Brain pericyte (primary cell): ENCODE data around the gene CMAS.
"Not testable (repeated sequence)": the region's sequence is repeated elsewhere in the genome, so short reads cannot be mapped to it uniquely, and the experiment has no call there.

Experiments
- DNase-seq: peaks from one replicate; pipeline ENCODE4 v3.0.0-alpha.2; 2012; ENCODE audit warnings: low read depth, low spot score

Gene CMAS

DNA sequence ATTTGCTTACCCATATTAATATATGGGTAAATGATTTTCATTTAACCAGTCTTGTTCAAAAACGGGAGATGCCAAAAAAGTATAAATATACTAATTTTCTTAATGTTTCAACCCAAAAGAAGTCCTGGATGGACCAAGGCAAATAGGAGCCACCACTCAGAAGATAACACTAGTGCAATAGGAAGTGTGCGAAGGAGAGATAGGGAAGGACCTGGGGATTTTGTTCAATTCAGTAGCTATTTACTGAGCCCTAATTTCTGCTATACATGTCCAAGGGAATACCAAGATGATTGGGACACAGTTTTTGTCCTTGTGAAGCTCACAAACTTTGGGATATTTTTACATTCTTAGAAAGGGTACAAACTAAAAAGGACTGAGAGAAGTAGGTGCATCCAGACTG is 1.5 kb downstream of the CMAS start:
- no peak for DNase-seq

DNA sequence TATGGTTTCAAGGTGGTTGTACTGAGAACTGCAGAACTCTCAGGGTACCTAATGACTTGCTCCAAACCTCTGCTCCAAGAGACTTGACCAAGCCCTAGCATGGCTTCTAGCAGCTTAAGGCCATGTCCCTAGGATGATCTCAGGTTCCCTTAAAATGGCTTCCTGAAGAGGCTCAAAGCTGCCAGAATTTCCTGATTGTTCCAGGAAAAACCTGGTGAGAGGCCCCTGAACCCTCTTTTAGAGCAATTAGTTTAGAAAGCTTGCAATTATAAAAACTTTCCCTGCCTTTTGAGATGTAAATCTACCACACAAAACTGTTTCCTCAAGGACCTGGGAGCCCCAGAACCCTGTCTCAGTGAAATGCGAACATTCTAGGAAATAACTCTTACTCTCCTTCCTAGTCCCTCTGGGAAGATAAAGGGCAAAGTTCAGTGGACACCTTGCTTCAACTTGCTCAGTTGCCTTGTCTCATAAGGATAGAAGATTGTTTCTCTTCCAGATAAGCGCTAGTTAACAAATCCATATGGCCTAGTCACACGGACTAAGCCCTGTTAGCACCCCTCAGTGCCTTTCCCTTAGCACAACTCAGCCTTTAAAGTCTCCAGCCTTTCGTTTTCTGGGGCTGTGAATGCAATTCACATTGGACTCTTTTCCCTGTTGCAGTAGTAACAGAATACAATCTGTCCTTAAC is 2.5 kb downstream of the CMAS start:
- no peak for DNase-seq

DNA sequence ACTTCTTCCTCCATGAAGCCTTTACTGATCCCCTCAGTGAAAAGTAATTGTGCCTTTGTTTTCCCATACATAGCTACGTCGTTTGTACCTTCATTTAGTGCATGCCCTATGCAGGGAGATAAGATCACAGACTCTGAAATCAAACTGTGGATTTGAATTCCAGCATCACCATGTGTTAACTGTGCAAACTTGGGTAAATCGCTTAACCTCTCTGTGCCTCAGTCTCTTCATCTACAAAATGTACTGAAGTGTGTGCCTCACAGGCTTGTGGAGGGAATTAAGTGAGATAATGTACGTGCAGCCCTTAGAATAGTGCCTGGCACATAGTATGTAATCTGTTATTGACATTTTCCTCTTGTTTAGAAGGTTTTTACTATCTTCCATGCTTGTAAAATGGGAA is 4.1 kb downstream of the CMAS start:
- no peak for DNase-seq

DNA sequence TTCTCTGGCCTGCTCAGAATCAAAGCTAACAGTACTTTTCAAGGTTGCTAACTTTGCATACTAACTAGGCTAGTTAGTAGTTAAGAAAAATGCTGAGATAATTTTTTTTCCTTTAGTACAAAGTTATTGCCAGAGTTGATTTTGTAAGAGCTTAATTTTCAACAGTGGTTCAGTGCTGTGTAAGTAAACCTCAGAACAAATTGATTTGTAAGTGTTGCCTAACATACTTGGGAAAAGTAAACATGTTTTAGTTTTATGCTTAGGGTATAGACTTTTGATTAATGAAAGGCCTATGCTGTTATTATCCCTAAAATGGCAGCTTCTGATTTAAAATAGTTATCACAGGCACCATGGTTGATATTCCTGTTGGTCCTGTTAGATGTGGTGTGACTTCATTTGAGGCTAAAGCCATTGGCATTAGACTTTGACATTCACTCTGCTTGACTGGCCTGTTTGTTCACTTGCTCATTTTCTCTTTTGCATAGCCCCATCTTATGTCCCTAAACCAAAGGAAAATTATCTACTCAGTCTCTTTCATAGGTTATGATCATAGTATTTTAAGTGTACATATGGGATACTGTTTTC is 5.2 kb downstream of the CMAS start:
- no peak for DNase-seq

DNA sequence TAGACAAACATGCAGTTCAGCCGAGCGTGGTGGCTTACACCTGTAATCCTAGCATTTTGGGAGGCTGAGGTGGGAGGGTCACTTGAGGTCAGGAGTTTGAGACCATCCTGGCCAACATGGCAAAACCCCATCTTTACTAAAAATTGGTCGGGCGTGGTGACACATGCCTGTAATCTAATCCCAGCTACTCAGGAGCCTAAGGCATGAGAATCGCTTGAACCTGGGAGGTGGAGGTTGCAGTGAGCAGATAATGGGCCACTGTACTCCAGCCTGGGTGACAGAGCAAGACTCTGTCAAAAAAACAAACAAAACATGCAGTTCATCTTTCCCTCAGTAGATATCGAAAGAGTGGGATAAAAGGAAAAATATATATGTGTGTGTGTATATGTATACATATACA is 7.0 kb downstream of the CMAS start:
- DNase-seq, result not testable (repeated sequence)

DNA sequence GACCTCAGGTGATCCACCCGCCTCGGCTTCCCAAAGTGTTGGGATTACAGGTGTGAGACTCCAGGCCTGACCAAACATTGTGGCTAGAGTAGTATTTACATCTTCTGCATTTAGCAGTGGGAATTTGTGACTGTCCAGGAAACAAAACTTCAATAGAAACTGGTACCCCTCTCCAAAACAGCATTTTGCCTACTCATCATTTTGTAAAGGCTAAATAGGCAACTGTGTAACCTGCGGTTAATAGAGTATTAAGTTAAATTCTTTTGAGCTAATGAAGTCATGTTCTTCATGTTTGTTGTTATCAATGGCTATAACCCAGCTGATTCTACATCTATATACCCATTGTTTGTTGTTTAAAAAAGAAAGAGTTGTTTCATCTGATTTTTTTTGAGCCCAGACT is 8.1 kb downstream of the CMAS start:
- no peak for DNase-seq

DNA sequence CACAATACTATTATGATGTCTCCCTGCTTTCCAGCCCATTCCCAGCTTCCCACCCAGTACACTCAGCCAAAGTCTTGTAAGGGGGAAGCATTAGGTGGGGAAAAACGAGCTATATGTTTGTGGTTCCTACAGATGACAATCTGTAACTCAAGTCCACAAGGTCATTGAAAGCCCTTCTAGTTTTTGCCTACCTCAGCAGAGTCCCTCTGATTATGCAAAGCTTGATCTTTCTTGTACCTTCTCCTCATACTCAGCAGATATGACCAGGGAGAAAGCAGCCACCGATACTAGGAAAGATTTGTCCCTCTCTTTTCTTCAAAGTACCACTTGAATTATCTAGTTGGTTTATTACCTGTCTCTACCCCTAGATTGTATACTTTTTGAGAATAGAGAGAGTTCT is 10.6 kb downstream of the CMAS start:
- DNase-seq, result no peak

DNA sequence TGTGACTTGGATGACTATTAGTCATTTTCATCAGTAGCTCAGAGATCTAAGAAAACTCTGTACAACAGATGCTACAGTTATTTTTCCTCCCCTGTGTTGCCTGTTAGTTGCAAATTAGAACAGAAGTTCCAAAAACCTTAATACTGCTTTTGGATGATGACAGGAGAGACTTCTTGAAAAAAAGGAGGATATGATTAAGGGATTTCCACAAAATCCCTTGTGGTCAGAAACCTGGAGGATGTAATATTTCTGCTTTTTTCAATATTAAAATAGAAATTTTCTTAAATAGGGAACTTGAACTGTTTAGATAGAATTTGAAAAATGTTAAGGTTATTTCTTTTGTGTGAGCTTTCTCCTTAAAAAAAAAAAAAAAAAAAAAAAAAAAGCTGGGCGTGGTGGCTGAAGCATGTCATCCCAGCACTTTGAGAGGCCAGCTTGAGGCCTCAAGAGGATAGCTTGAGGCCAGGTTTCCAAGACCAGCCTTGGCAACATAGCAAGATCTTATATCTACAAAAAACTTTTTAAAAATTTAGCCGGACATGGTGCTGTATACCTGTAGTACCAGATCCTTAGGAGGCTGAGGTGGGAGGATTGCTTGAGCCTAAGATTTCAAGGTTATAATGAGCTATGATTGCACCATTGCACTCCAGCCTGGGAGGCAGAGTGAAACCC is 14.1 kb downstream of the CMAS start:
- DNase-seq, result no peak

DNA sequence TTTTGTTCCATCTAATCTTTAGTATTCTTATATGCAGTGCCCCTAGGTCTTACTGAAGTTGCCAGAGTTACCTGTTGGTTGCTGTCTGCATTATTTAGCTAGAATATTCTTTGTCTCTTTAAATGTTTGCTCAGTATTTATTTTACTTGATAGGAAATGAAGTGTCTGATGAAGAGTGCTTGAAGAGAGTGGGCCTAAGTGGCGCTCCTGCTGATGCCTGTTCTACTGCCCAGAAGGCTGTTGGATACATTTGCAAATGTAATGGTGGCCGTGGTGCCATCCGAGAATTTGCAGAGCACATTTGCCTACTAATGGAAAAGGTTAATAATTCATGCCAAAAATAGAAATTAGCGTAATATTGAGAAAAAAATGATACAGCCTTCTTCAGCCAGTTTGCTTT is 18.9 kb downstream of the CMAS start:
- DNase-seq, result no peak

DNA sequence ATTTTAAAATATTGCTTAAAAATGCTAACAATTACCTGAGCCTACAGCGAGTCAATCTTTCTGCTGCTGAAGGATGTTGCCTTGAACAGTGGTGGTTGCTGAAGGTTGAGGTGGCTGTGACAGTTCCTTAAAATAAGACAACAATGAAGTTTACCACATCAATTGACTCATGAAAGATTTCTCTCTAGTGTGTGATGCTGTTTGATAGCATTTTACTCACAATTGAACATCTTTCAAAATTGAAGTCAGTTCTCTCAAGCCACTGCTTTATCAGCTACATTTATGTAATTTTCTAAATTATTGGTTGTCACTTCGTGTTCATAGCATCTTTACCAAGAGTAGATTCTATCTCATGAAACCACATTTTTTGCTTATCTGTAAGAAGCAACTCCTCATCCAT is 20.3 kb downstream of the CMAS start:
- DNase-seq, result no peak

DNA sequence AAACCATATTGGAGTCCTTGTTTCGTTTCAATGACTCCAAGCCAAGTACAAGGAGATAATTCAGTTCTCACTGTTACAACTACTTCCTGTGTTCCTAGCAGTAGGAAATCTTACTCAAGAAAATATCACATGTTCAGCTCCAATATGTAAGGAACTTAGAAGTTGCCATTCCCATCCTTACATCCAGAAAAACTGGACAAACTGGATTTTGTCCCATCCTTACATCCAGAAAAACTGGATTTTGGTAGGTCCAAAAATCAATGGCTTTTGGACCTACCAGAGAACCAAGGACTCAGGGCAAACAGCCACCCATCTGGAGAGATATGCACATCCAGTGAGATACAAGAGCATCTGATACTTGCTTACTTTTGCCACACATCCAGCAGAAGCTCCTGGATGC is 23.8 kb downstream of the CMAS start:
- no peak for DNase-seq

DNA sequence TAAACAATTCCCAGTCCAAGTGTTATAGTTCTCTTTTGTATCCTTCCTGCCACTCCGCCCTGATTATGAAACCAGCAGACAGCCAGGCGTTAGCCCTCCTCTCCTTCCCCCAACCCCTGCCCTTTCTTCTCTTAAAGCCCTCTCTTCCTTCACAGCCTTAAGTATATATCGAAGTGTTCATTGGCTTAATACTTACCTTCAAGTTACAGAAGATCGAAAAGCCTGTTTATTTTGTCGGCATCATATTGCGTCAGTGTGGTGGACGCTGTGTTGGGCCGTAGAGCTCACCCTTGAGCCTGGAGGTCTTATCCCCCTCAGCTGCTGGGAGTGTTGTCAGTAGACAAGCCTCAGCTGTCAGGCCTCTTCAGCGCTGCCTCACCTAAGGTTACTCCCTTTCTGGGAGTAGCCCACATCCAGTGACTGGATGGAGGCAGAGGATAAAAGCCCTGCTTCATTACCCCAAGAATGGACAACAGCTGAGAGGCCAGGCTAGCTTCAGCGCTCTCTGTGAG is 36.2 kb downstream of the CMAS start:
- DNase-seq, result no peak

DNA sequence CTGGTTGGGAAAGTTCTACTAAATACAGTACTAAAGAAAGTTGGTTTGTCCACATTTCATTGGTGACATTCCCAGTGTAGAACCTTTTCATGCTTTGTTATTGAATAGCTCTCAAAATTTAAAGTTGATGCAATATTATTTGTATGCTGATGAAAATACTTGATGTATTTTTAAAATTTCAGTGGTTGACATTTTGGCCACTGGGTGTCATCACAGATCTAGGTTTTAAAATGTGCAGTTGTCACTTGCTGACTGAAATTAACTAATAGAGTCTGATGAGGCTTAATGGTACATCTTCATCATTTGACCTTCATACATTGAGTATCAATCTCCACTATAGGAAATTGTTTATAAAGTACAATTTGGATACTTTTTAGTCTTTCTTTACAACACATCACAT is 37.1 kb downstream of the CMAS start:
- no peak for DNase-seq

DNA sequence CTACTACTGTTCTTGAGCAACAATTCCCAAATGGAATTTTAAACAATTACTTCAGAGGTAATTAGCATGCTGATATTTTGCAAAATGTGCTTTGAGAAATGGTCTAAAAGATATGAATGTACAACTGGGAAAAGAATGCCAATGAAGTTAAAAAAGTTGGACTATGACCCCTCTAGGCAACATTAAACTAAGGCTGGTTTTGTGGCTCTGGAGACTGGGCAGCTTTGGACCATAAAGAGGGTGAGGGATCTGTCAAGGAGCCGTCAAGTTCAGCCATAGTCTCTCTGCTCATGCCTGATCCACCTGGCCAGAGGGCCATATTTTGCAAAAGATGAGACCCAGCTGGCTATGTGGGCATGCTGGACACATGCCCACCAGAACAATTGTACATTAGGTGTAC is 38.8 kb downstream of the CMAS start:
- no peak for DNase-seq

DNA sequence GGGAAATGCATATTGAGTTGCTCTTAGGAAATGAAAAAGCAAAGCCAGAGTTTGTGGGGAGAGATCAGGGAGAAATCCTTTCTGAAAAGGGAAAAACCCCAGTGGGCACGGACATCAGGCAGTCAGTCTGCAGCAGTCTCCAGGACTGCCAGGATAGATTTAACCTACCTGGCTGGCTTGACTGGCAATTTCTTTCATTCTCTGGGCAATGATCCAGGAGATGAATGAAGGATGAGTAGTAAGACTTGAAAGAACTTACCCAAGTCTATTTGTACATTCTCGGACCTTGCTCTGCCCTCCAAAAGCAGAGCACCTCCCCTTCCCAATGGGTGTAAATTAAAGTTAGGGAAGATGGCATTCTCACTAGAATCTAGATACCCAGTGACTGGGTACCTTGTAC is 42.9 kb downstream of the CMAS start:
- no peak for DNase-seq

DNA sequence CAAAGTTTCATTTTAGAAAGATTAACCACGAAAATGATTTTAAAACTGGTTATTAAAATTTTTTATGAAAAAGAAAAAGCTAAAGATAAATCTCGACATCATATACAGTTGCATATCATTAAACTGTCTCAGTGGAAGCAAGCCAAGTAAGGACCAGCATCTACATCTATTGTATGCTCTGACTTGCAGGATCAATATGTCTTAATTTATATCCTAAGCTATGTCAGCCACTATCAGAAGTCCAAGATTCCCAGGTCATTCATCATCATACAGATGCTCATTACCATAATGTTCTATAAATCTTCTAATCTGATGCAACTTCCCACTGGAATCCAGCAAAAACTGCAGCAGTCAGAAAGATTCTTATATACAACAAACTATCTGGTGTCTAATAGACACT is 43.5 kb downstream of the CMAS start:
- DNase-seq, result no peak

DNA sequence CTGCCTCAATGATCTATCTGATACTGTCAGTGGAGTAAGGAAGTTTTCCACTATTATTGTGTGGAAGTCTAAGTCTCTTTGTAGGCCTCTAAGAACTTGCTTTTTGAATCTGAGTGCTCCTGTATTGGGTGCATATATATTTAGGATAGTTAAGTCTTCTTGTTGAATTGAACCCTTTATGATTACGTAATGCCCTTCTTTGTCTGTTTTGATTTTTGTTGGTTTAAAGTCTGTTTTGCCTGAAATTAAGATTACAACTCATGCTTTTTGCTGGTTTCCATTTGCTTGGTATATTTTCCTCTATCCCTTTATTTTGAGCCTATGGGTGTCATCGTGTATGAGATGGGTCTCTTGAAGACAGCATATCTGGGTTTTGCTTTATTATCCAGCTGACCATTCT is 53.0 kb downstream of the CMAS start:
- not testable (repeated sequence) for DNase-seq

DNA sequence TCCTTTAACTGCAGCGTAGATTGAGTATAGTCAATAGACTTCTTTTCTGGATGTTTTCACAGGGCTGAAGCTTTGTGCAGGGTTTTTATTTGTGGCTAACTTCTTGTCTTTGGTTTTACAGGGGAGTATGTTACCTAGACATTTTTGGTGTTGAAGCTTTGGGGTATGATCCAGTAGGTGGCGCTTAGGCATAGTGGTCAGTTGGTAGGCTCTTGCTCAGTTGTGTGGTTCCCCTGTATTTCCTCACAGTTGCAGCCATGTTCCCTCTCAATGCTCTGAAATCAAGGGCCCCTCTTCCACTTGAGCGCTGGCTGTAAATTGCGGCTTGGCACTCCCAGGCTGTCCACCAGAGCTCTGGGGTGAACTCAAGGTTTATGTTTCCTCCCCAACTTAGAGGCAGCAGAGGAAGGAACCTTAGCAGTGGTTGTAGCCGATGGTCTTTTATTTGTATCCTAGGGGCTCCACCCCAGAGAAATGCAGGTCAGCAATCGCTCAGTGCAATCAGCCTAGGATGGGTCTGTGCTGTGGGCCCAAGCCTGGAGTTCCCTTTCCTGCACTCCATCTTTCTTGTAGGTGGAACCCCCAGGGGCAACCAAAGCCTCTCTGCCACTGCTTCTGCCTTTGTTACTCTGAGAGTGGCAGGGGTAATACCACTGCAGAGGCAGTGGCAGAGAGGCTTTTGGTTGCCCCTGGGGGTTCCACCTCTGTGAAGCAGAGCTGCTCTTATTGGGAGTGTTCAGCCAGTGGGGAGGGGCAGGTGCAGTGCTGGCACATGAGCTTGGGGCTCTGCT is 55.1 kb downstream of the CMAS start:
- DNase-seq, result no peak

DNA sequence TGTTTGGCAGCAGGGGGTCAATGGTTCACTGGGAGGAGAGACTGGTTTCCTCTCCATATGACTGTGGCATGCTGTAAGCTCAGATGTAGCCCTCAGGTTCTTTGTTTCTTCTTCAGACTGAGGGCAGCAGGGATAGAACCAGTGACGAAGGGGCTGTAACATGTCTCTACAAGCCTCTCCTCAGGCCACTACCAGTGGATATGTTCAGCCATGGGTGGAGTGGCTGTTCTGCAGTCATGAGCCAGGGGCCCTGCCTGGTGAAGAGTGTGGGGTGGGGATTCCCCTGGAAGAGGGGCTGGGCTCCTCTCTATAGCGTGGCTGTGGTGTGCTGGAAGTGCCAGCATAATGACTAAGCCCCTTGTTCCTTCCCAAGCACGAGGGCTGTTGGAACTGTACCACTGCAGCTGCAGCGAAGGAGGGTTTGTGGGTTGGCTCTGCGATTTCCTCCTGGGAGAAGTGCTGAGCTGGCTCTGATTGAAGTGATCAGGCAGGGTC is 55.8 kb downstream of the CMAS start:
- DNase-seq, result peak; percentile 66

DNA sequence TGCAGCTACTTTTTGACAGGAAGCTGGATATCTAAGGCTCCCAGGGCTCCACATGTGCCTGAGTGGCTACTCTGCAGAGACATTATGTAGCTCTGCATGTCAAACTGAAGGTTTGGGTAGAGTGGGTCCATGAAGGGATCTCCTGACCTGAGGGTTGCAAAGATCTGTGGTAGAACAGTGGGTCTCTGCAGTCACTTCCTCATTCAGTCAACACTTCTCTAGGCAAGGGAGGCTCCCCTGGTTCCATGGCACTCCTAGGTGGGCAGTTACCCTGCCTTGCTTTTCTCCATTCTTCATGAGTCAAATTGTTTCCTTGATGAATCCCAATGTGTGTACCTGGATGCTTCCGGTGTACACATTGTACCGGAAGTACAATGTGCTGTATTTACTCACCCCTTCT is 57.4 kb downstream of the CMAS start:
- DNase-seq, result no peak

DNA sequence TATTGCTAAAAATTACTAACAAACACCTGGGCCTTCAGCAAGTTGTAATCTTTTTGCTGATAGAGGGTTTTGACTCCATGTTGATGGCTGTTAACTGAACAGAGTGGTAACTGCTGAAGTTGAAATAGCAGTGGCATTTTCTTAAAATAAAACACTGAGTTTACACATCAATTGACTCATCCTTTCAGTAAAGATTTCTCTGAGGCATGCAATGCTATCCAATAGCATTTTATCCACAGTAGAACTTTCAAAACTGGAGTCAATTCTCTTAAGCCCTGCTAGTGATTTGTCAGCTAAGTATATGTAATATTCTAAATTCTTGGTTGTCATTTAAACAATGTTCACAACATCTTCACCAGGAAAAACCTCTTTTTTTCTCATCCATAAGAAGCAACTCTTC is 59.5 kb downstream of the CMAS start:
- no peak for DNase-seq

DNA sequence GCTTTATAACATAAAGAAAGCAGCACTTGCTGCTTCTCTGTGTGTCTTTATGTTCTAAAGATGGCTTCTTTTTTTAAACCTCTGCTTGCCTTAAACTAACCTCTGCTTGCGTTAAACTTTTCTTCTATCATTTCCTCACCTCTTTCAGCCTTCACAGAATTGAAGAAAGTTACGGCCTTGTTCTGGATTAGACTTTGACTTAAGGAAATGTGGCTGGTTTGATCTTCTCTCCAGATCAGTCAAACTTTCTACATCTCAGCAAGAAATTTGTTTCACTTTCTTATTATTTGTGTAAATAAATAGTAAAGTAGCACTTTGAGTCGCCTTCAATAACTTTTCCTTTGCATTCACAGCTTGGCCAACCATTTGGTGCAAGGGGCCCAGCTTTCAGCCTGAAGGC is 64.2 kb downstream of the CMAS start:
- DNase-seq, result no peak
